ENCODE data around the gene DYNC2I2.

The DYNC2I2 gene

DNA sequence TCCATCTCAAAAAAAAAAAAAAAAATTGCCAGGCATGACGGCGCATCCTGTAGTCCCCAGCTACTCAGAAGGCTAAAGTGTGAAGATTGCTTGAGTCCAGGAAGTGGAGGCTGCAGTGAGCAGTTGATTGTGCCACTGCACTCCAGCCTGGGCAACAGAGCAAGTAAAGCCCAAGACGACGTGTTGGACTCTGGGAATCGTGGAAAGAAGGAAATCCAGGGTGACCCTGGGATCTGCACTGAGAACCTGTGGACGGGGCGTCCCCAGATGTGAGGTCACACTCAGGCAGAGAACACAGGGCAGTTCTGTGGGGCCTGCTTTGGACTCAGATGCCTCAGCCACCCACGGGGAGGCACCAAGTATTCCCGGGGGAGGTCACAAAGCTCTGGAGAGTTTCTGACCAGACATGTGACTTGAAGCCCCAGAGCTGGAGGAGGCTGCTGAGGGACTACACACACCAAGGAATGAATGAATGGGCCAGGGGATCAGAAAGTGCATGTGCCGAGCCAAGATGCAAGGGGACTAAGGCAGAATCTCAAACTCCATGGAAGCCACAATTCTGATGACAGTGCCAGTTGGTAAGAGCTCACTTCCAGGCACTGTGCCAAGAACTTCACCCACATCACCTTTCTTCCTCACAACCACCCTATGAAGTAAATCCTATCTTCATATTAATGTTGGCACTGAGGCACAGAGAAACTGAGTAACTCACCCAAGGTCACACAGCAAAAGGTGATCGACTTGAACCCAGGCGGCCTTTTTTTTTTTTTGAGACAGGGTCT lies 12.9 kb downstream of the DYNC2I2 start:
- Histone ChIP-seq H3K27ac (no peak overlapping the region), H3K27me3 (no peaks in the 10 kb centered on the region), H3K4me1 (ENCODE audit: control insufficient read depth in 1 of 2, insufficient read depth in 1 of 2, low read depth in 1 of 2, low read length in 1 of 2) (no peaks in the 10 kb centered on the region), H3K4me3 (ENCODE audit: low read depth in 1 of 2, low read length in 1 of 2) (no peak overlapping the region), H3K36me3 (peaks cover 8% of the 10 kb centered on the region), H3K9me3 (no peaks in the 10 kb centered on the region)
- TF ChIP-seq, protein P1, sequence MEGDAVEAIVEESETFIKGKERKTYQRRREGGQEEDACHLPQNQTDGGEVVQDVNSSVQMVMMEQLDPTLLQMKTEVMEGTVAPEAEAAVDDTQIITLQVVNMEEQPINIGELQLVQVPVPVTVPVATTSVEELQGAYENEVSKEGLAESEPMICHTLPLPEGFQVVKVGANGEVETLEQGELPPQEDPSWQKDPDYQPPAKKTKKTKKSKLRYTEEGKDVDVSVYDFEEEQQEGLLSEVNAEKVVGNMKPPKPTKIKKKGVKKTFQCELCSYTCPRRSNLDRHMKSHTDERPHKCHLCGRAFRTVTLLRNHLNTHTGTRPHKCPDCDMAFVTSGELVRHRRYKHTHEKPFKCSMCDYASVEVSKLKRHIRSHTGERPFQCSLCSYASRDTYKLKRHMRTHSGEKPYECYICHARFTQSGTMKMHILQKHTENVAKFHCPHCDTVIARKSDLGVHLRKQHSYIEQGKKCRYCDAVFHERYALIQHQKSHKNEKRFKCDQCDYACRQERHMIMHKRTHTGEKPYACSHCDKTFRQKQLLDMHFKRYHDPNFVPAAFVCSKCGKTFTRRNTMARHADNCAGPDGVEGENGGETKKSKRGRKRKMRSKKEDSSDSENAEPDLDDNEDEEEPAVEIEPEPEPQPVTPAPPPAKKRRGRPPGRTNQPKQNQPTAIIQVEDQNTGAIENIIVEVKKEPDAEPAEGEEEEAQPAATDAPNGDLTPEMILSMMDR (IDR thresholded peaks at IDR 0.05) = no peak

DNA sequence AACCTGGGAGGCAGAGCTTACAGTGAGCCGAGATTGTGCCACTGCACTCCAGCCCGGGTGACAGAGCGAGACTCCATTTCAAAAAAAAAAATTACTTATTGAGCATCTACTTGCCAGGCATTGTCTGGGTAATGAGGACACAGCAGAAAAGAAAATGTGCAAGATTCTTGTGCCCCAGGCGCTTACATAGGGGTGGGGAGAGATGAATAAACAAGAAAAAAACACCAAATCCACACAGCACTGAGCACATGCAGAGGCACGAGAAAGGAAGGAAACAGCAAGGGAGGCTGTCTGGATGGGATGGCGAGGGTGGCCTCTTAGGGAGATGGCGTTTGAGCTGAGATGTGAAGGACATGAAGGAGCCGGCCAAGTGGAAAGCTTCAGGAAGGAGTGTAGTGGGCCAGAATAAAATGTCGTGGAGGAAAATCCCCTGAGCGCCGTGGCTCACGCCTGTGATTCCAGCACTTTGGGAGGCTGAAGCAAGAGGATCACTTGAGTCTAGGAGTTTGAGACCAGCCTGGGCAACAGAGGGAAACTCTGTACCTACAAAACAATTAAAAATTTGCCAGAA lies 13.9 kb downstream of the DYNC2I2 start:
- TF ChIP-seq, protein P1 (IDR thresholded peaks at IDR 0.05) = no peak

DNA sequence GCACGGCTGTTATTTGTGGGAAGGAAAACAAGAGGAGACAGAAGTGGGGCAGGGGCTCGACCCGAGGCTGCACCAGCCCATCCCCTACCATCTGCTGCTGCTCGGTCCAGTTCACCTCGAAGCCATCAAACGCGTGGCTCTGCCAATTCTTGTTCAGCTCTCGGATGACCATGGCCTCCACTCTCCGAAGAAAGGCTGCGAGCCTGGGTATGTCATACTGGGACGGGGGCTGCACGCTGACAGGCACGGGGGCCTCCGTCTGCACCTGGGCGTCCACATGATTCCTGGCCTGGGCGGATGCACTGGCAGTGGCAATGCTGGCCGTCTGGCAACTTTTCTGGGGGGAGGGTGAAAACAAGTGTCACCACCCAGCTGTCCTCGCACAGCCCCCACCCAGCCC lies 16.0 kb downstream of the DYNC2I2 start:
- Histone ChIP-seq H3K36me3 (peaks cover 29% of the 10 kb centered on the region), H3K27ac (no peak overlapping the region), H3K4me1 (ENCODE audit: control insufficient read depth in 1 of 2, insufficient read depth in 1 of 2, low read depth in 1 of 2, low read length in 1 of 2) (no peaks in the 10 kb centered on the region), H3K27me3 (no peaks in the 10 kb centered on the region), H3K4me3 (ENCODE audit: low read depth in 1 of 2, low read length in 1 of 2) (no peak overlapping the region), H3K9me3 (no peaks in the 10 kb centered on the region)
- TF ChIP-seq, protein P1 (IDR thresholded peaks at IDR 0.05) = no peak

More for the DNA sequence above, 13.9 kb downstream of the DYNC2I2 start:
- Histone ChIP-seq H3K4me3 (ENCODE audit: low read depth in 1 of 2, low read length in 1 of 2) (no peak overlapping the region), H3K36me3 (peaks cover 8% of the 10 kb centered on the region), H3K27me3 (no peaks in the 10 kb centered on the region), H3K27ac (no peak overlapping the region), H3K4me1 (ENCODE audit: control insufficient read depth in 1 of 2, insufficient read depth in 1 of 2, low read depth in 1 of 2, low read length in 1 of 2) (no peaks in the 10 kb centered on the region), H3K9me3 (no peaks in the 10 kb centered on the region)

GRCh38 chr9:128638580-128638979 lies 18.1 kb downstream of the DYNC2I2 start:
- TF ChIP-seq, protein P1 (IDR thresholded peaks at IDR 0.05) = no peak
- Histone ChIP-seq H3K4me1 (ENCODE audit: control insufficient read depth in 1 of 2, insufficient read depth in 1 of 2, low read depth in 1 of 2, low read length in 1 of 2) (no peaks in the 10 kb centered on the region), H3K36me3 (peaks cover 48% of the 10 kb centered on the region), H3K27ac (no peak overlapping the region), H3K9me3 (no peaks in the 10 kb centered on the region), H3K4me3 (ENCODE audit: low read depth in 1 of 2, low read length in 1 of 2) (no peak overlapping the region), H3K27me3 (no peaks in the 10 kb centered on the region)

DNA sequence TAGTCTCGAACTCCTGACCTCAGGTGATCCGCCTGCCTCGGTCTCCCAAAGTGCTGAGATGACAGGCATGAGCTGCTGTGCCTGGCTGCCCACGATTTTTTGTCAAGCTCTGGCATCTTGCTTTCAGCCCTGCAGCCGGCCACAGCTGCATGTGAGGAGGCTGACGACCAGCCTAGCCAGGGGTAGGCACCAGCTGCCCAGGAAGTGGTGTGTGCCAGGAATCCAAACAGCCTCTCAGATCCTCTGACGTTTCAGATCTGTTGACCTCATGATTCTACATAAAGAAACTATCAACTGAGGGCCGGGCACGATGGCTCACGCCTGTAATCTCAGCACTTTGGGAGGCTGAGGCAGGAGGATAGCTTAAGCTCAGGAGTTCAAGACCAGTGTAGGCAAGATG lies 19.0 kb downstream of the DYNC2I2 start:
- no peaks in the 10 kb centered on the region for H3K9me3 ChIP-seq
- no peak overlapping the region for H3K4me3 ChIP-seq (ENCODE audit: low read depth in 1 of 2, low read length in 1 of 2)
- no peaks in the 10 kb centered on the region for H3K4me1 ChIP-seq (ENCODE audit: control insufficient read depth in 1 of 2, insufficient read depth in 1 of 2, low read depth in 1 of 2, low read length in 1 of 2)
- TF ChIP-seq, protein P1 (IDR thresholded peaks at IDR 0.05) = no peak
- no peaks in the 10 kb centered on the region for H3K27me3 ChIP-seq
- H3K27ac ChIP-seq = no peak overlapping the region
- peaks cover 57% of the 10 kb centered on the region for H3K36me3 ChIP-seq
